Right atrium auricular region (tissue), 2 donors: ENCODE results near the gene SETBP1. TPM values are rescaled to one million over a fixed set of nuclear protein-coding genes. Genes with fewer than 3 reads are reported as not detected.

ENCODE experiments used
- DNase-seq: peaks from one replicate; pipeline ENCODE4 v3.0.0-alpha.2; 2019; ENCODE audit warnings: low spot score
- H3K27ac ChIP-seq, 2 donors: fragments of 200-600 bp; sonication (generic); 1 replicate in 1 of 2; 2 replicates in 1 of 2; pipeline ENCODE4 v1.5.1; 2016 to 2019
- H3K27me3 ChIP-seq, 2 donors: fragments of 200-600 bp; sonication (generic); one replicate each; pipeline versions ENCODE4 v1.5.1 to v1.6.0; 2017 to 2019
- H3K36me3 ChIP-seq: fragments of 200-600 bp; sonication (generic); one replicate; pipeline ENCODE4 v1.5.1; 2016
- H3K4me1 ChIP-seq, 2 donors: fragments of 200-600 bp; sonication (generic); one replicate each; pipeline versions ENCODE4 v1.5.1 to v1.6.0; 2017 to 2019
- H3K4me3 ChIP-seq, 2 donors: fragments of 200-600 bp; sonication (generic); 1 replicate in 1 of 2; 2 replicates in 1 of 2; pipeline ENCODE4 v1.5.1; 2017 to 2019; ENCODE audit warnings: mild to moderate bottlenecking in 1 of 2, moderate library complexity in 1 of 2
- H3K9me3 ChIP-seq, 2 donors: fragments of 200-600 bp; sonication (generic); one replicate each; pipeline ENCODE4 v1.5.1; 2019
- total RNA-seq, 2 donors: library from RNA; depleted of rRNA; stranded (reverse); fragments of >200 nt; gene quantifications; one replicate each; pipeline ENCODE4 v1.1.0, GENCODE V29; 2016
- TF ChIP-seq, protein P1 (sequence below), 2 donors: fragments of 200-600 bp; sonication (generic); IDR thresholded peaks; one replicate each; pipeline ENCODE4 v1.5.1; 2019; ENCODE audit warnings: antibody characterized with exemption in 2 of 2

SETBP1 gene
- total RNA-seq, 2 donors from 2014 or later: 7.8 to 13.4 TPM

DNA sequence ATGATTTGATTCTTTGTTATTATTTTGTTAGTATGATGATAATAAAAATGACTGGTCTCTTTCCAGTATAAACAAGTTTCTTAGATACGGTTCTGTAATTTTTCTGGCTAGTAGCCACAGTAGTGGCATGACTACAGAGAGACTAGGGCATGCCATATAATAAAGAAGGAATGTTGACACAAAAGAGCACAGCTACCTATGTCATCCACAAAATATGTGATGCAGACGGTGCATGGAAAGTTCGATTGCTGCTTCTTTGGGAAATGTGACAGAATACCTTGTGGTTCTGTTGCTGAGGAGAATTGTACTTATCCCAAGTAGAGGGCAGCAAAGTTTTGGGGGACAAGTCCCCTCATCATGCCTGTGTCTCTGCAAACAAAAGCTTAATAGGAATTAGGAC, 26.1 kb upstream of the SETBP1 start:
- H3K4me1 ChIP-seq: peaks cover 0 to 10% of the 10 kb centered on the region in 2 donors
- DNase-seq: no peak
- no peaks in the 10 kb centered on the region for H3K36me3 ChIP-seq
- no peak overlapping the region for H3K4me3 ChIP-seq
- no peak overlapping the region for H3K27ac ChIP-seq
- H3K27me3 ChIP-seq: no peaks in the 10 kb centered on the region
- H3K9me3 ChIP-seq: no peaks in the 10 kb centered on the region
- TF ChIP-seq, protein P1, sequence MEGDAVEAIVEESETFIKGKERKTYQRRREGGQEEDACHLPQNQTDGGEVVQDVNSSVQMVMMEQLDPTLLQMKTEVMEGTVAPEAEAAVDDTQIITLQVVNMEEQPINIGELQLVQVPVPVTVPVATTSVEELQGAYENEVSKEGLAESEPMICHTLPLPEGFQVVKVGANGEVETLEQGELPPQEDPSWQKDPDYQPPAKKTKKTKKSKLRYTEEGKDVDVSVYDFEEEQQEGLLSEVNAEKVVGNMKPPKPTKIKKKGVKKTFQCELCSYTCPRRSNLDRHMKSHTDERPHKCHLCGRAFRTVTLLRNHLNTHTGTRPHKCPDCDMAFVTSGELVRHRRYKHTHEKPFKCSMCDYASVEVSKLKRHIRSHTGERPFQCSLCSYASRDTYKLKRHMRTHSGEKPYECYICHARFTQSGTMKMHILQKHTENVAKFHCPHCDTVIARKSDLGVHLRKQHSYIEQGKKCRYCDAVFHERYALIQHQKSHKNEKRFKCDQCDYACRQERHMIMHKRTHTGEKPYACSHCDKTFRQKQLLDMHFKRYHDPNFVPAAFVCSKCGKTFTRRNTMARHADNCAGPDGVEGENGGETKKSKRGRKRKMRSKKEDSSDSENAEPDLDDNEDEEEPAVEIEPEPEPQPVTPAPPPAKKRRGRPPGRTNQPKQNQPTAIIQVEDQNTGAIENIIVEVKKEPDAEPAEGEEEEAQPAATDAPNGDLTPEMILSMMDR (IDR thresholded peaks at IDR 0.05): no peak

DNA sequence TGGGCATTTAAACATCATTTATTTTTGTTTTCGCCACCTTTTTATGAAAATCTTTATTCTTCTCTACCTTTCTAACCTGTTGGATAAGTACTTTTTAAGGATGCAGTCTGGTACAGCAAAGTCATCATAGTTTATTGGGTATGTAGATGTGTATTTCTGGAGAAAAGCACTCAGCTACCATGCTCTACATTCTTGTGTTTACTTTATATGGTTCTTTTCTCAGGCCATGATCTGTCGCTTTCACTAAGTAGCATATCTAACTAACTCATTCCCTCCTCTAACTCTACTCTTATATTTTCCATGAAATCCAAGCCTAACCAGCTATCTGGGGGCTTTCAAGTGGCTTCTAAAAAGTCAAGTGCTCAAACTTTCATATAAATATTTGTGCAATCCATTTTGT, 25.3 kb upstream of the SETBP1 start:
- TF ChIP-seq, protein P1 (IDR thresholded peaks at IDR 0.05): no peak
- peaks cover 0 to 10% of the 10 kb centered on the region in 2 donors for H3K4me1 ChIP-seq
- H3K36me3 ChIP-seq: no peaks in the 10 kb centered on the region
- DNase-seq: no peak
- H3K27me3 ChIP-seq: no peaks in the 10 kb centered on the region
- H3K27ac ChIP-seq: no peak overlapping the region
- no peaks in the 10 kb centered on the region for H3K9me3 ChIP-seq
- H3K4me3 ChIP-seq: no peak overlapping the region

DNA sequence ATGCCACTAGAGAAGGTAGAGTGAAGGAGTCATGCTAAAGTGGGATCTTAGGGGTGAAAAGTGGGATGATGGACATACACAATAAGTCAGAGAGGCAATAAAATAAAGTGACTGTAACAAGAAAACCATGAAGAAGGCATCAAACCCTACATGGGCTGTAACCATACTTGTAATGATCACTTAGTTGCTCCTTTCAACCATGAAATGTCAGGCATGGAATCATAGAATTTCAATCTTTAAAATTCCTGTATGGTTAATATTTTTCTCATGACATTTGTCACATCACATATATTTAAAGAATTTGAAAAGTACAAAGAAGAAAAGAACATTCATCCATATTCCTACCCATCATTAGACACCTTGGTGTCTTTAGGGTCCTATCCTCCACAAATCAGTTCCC, 20.9 kb upstream of the SETBP1 start:
- Histone ChIP-seq H3K4me1 (no peaks in the 10 kb centered on the region), H3K9me3 (no peaks in the 10 kb centered on the region), H3K4me3 (no peak overlapping the region), H3K27me3 (no peaks in the 10 kb centered on the region), H3K36me3 (no peaks in the 10 kb centered on the region), H3K27ac (no peak overlapping the region)
- TF ChIP-seq, protein P1 (IDR thresholded peaks at IDR 0.05): no peak
- DNase-seq: no peak

DNA sequence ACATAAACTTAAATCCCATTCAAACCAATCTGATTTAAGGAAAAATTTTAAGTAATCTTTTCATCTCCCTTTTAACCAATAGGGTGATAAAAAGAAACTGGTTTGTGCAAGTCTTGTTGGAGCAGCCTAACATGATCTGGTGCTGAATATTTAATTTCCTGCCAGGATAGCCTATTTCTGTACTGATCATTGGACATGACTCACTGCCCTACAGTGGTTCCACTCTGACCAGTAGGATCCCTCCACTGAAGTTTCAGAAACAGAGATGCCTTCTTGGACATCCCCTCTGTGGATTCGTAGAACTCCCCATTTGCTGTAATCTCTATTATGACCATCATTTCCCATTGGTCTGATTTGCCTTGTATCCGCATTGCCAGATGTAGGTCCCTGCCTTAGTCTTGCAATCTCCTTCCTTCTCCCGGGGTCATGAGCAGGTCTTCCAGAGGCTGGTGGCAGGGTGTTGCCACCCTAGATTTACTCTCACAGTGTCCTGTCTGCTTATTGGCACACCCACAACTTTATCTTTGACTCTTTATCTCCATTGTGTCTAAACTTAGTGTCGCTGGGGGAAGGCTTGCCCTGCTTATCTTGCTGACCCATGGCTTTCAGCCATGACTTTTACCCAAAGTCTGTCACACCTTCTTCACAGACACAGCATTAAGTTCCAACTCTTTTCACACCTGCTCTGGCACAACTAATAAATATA, 12.3 kb upstream of the SETBP1 start:
- Histone ChIP-seq H3K4me3 (no peak overlapping the region), H3K9me3 (no peaks in the 10 kb centered on the region), H3K4me1 (no peaks in the 10 kb centered on the region), H3K27me3 (no peaks in the 10 kb centered on the region), H3K27ac (no peak overlapping the region), H3K36me3 (no peaks in the 10 kb centered on the region)
- TF ChIP-seq, protein P1 (IDR thresholded peaks at IDR 0.05): no peak
- DNase-seq: no peak

DNA sequence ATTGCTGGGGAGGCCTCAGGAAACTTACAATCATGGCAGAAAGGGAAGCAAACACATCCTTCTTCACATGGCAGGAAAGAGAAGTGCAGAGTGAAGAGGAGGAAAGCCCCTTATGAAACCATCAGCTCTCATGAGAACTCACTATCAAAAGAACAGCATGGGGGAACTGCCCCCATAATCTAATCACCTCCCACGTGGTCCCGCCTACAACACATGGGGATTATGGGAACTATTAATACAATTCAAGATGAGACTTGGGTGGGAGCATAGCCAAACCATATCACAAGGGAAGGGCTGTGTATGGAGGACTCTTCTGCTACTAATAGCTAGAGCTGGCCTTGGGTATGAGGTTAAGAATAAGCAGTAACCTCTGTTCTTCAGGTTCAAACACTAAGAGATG, 8.8 kb upstream of the SETBP1 start:
- H3K36me3 ChIP-seq: no peaks in the 10 kb centered on the region
- H3K27ac ChIP-seq: no peak overlapping the region
- no peaks in the 10 kb centered on the region for H3K27me3 ChIP-seq
- H3K4me3 ChIP-seq: no peak overlapping the region
- no peaks in the 10 kb centered on the region for H3K4me1 ChIP-seq
- DNase-seq: no peak
- TF ChIP-seq, protein P1 (IDR thresholded peaks at IDR 0.05): no peak
- H3K9me3 ChIP-seq: no peaks in the 10 kb centered on the region

DNA sequence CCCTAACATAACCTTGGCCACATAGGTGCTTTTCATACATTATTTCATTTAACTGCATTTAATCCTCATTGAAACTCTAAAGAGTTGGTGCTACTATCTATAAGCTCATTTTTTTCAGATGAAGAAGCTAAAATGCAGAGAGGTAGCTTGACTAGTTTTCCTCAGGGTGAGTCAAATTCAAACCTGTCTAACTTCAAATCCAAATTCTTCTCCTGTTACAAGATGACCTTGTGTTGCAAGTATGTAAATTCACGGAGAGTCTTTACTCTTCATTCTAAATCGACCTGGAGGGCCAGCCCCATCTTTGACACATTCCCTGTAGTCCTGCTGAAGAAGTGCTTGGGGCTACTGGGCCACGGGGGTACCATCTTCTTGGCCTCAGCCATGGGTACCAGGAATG, 8.2 kb upstream of the SETBP1 start:
- DNase-seq: no peak

More for the DNA sequence above, 8.2 kb upstream of the SETBP1 start:
- Histone ChIP-seq H3K4me3 (no peak overlapping the region), H3K36me3 (no peaks in the 10 kb centered on the region), H3K27me3 (no peaks in the 10 kb centered on the region), H3K27ac (no peak overlapping the region), H3K9me3 (no peaks in the 10 kb centered on the region), H3K4me1 (no peaks in the 10 kb centered on the region)
- TF ChIP-seq, protein P1 (IDR thresholded peaks at IDR 0.05): no peak
